ENCODE data around the gene BORCS5.

Gene BORCS5

DNA sequence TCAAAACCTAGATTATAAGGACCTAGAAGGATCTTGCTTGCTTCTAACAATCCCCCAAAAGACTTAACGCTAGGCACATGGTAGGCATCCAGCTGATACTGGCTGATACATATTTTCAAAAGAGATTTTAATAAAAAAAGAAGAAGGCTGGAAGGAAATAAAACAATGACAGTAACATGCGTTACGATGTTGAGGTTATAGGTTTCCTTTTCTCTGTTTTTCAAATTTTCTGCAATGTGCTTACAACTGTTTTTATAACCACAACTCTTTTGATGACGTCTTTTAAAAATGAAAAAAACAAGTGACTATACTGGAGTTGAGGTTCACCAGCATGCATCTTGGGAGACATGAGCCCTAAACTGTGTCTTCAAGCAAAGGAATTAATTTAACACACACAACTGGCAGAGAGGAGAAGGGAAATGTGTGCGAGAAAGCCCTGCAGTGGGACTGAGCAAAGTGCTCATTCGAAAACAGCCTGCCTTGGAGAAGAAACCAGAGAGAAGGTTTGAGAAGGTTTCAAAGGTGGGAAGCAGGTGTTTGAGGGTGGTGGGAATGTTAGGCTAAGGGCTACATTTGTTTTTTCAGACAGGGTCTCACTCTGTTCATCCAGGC lies 125.4 kb downstream of the BORCS5 start:
- H3K36me3 ChIP-seq (ENCODE audit: control insufficient read depth in 1 of 2, insufficient read depth in 2 of 2, low read length in 2 of 2) = peaks cover 8 to 14% of the 10 kb centered on the region in 2 experiments
- no peak overlapping the region for H2AK5ac ChIP-seq (ENCODE audit: low read length)
- no peak overlapping the region for H3K9ac ChIP-seq (ENCODE audit: low read length)
- H3K79me1 ChIP-seq (ENCODE audit: low read length) = no peaks in the 10 kb centered on the region
- H3K4me1 ChIP-seq (ENCODE audit: control insufficient read depth in 1 of 2, insufficient read depth in 2 of 2, low read length in 2 of 2) = no peaks in the 10 kb centered on the region
- no peak overlapping the region for H3K23ac ChIP-seq (ENCODE audit: low read length)
- H3K4ac ChIP-seq (ENCODE audit: low read depth, low read length) = no peak overlapping the region
- H2AFZ ChIP-seq (ENCODE audit: insufficient read depth, low read length, poor library complexity) = no peak overlapping the region
- no peak overlapping the region for H3K14ac ChIP-seq (ENCODE audit: low read length)
- no peak overlapping the region for H3K18ac ChIP-seq (ENCODE audit: low read length)
- no peak overlapping the region for H3K4me2 ChIP-seq (ENCODE audit: low read length)
- H3K9me3 ChIP-seq (ENCODE audit: insufficient read depth, low read depth, low read length) = no peaks in the 10 kb centered on the region
- no peak overlapping the region for H2BK12ac ChIP-seq (ENCODE audit: low read length)
- H3K27ac ChIP-seq (ENCODE audit: low read depth, low read length) = no peak overlapping the region
- H3K4me3 ChIP-seq (ENCODE audit: low read depth, low read length) = no peak overlapping the region
- no peak for DNase-seq
- H4K8ac ChIP-seq (ENCODE audit: low read depth, low read length) = no peak overlapping the region
- no CpG with 5 or more reads among the region's 6 CpGs for WGBS (ENCODE audit: extremely low coverage, insufficient coverage, insufficient read length)
- no peak overlapping the region for H2BK120ac ChIP-seq (ENCODE audit: insufficient read depth, low read length, poor library complexity)
- no peak overlapping the region for H4K12ac ChIP-seq (ENCODE audit: low read depth, low read length)
- H2BK5ac ChIP-seq (ENCODE audit: low read depth, low read length, poor library complexity) = no peak overlapping the region
- no peaks in the 10 kb centered on the region for H3K27me3 ChIP-seq (ENCODE audit: insufficient read depth, low read length)
- H4K91ac ChIP-seq (ENCODE audit: low read depth, low read length) = no peak overlapping the region
- H3K79me2 ChIP-seq (ENCODE audit: control insufficient read depth, insufficient read depth, low read length, poor library complexity) = no peaks in the 10 kb centered on the region

DNA sequence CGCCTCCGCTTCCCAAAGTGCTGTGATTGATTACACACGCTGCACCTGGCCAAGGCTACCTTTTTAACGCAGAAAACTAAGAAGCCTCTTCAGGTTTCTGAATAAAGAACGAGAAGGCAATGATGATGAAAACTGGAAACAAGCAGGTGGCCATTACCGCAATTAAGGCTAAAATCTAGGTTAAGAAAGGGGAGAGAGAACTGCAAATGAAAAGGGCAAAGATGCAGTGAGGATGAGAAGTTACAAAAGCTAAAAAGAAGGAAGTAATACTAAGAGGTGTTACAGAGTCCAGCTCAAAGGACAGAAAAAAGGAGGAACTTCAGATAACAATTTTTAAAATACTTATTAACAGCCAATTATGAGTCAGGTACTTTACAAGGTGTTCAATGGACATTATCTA lies 126.1 kb downstream of the BORCS5 start:
- no CpG with 5 or more reads among the region's 6 CpGs for WGBS (ENCODE audit: extremely low coverage, insufficient coverage, insufficient read length)
- no peak overlapping the region for H3K9ac ChIP-seq (ENCODE audit: low read length)
- no peak overlapping the region for H3K4me2 ChIP-seq (ENCODE audit: low read length)

DNA sequence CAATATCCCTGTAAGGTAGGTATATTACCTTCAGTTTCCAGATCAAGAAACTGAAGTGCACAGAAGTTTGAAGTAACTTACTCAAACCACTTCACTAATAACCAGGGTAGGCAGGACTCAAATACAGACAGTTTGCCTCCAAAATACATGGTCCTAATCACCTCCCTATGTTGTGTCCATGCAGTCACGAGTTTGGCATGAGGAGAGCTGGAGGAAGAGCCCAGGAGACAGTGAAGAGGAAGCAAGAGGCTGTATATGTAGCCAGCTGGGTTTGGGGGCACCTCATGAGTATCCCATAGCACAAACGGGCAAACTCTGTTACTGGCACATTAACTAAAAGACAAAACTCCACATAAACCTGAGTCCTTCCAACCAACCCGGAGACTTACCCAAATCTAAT lies 126.6 kb downstream of the BORCS5 start:
- H3K14ac ChIP-seq (ENCODE audit: low read length) = no peak overlapping the region
- no peak overlapping the region for H2AK5ac ChIP-seq (ENCODE audit: low read length)
- H3K27me3 ChIP-seq (ENCODE audit: insufficient read depth, low read length) = no peaks in the 10 kb centered on the region
- H3K4me3 ChIP-seq (ENCODE audit: low read depth, low read length) = no peak overlapping the region
- H3K4ac ChIP-seq (ENCODE audit: low read depth, low read length) = no peak overlapping the region
- no peaks in the 10 kb centered on the region for H3K79me1 ChIP-seq (ENCODE audit: low read length)
- no peak overlapping the region for H3K4me2 ChIP-seq (ENCODE audit: low read length)
- H2BK120ac ChIP-seq (ENCODE audit: insufficient read depth, low read length, poor library complexity) = no peak overlapping the region
- H3K4me1 ChIP-seq (ENCODE audit: control insufficient read depth in 1 of 2, insufficient read depth in 2 of 2, low read length in 2 of 2) = no peaks in the 10 kb centered on the region
- H3K9me3 ChIP-seq (ENCODE audit: insufficient read depth, low read depth, low read length) = no peaks in the 10 kb centered on the region
- H3K79me2 ChIP-seq (ENCODE audit: control insufficient read depth, insufficient read depth, low read length, poor library complexity) = no peaks in the 10 kb centered on the region
- WGBS (ENCODE audit: extremely low coverage, insufficient coverage, insufficient read length) = no CpG with 5 or more reads among the region's 3 CpGs
- H3K23ac ChIP-seq (ENCODE audit: low read length) = no peak overlapping the region
- no peak overlapping the region for H3K9ac ChIP-seq (ENCODE audit: low read length)
- H3K18ac ChIP-seq (ENCODE audit: low read length) = no peak overlapping the region
- H3K27ac ChIP-seq (ENCODE audit: low read depth, low read length) = no peak overlapping the region
- no peak overlapping the region for H2AFZ ChIP-seq (ENCODE audit: insufficient read depth, low read length, poor library complexity)
- H4K8ac ChIP-seq (ENCODE audit: low read depth, low read length) = no peak overlapping the region
- DNase-seq = no peak
- H4K91ac ChIP-seq (ENCODE audit: low read depth, low read length) = no peak overlapping the region
- H2BK12ac ChIP-seq (ENCODE audit: low read length) = no peak overlapping the region
- no peak overlapping the region for H4K12ac ChIP-seq (ENCODE audit: low read depth, low read length)
- peaks cover 3 to 6% of the 10 kb centered on the region in 2 experiments for H3K36me3 ChIP-seq (ENCODE audit: control insufficient read depth in 1 of 2, insufficient read depth in 2 of 2, low read length in 2 of 2)
- no peak overlapping the region for H2BK5ac ChIP-seq (ENCODE audit: low read depth, low read length, poor library complexity)

More for the DNA sequence above, 126.1 kb downstream of the BORCS5 start:
- no peak for DNase-seq
- no peak overlapping the region for H3K14ac ChIP-seq (ENCODE audit: low read length)
- H4K91ac ChIP-seq (ENCODE audit: low read depth, low read length) = no peak overlapping the region
- H3K4me1 ChIP-seq (ENCODE audit: control insufficient read depth in 1 of 2, insufficient read depth in 2 of 2, low read length in 2 of 2) = no peaks in the 10 kb centered on the region
- H3K4me3 ChIP-seq (ENCODE audit: low read depth, low read length) = no peak overlapping the region
- no peak overlapping the region for H3K18ac ChIP-seq (ENCODE audit: low read length)
- H2AFZ ChIP-seq (ENCODE audit: insufficient read depth, low read length, poor library complexity) = no peak overlapping the region
- H3K4ac ChIP-seq (ENCODE audit: low read depth, low read length) = no peak overlapping the region
- H3K9me3 ChIP-seq (ENCODE audit: insufficient read depth, low read depth, low read length) = no peaks in the 10 kb centered on the region
- H2BK12ac ChIP-seq (ENCODE audit: low read length) = no peak overlapping the region
- H3K79me2 ChIP-seq (ENCODE audit: control insufficient read depth, insufficient read depth, low read length, poor library complexity) = no peaks in the 10 kb centered on the region
- H3K27ac ChIP-seq (ENCODE audit: low read depth, low read length) = no peak overlapping the region
- H3K23ac ChIP-seq (ENCODE audit: low read length) = no peak overlapping the region
- no peak overlapping the region for H2BK120ac ChIP-seq (ENCODE audit: insufficient read depth, low read length, poor library complexity)
- H3K36me3 ChIP-seq (ENCODE audit: control insufficient read depth in 1 of 2, insufficient read depth in 2 of 2, low read length in 2 of 2) = peaks cover 3 to 9% of the 10 kb centered on the region in 2 experiments
- H4K8ac ChIP-seq (ENCODE audit: low read depth, low read length) = no peak overlapping the region
- no peak overlapping the region for H4K12ac ChIP-seq (ENCODE audit: low read depth, low read length)
- no peak overlapping the region for H2BK5ac ChIP-seq (ENCODE audit: low read depth, low read length, poor library complexity)
- no peaks in the 10 kb centered on the region for H3K27me3 ChIP-seq (ENCODE audit: insufficient read depth, low read length)
- no peaks in the 10 kb centered on the region for H3K79me1 ChIP-seq (ENCODE audit: low read length)
- H2AK5ac ChIP-seq (ENCODE audit: low read length) = no peak overlapping the region

DNA sequence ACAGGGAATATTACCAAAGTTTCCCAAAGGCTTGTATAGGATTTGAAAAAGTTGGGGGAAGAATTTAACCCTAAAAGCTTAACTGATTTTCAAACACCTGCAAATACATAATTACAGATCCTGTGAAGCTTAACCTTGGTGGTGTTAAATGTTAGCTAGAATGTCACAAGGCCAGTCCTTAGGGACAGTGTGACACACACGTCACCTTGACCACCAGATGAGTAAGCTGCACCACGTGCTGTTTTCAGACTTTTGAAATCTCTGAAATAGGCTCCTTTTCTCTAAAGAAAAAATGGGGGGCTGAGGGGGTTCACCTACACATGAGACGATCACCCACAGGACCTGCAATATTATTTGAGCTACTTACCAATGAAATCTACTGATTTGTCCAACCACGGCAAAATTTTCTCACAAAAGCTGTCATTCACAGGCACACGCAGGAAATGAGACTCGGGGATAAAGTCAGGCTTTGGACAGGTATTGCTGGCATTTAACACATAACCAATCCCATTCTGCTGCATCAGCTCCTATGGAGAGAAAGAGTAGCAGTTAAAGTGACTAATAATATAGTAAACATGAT lies 129.9 kb downstream of the BORCS5 start:
- Histone ChIP-seq H3K14ac (ENCODE audit: low read length) (no peak overlapping the region), H4K8ac (ENCODE audit: low read depth, low read length) (no peak overlapping the region), H3K79me1 (ENCODE audit: low read length) (no peaks in the 10 kb centered on the region), H3K36me3 (ENCODE audit: control insufficient read depth in 1 of 2, insufficient read depth in 2 of 2, low read length in 2 of 2) (peaks cover 2 to 5% of the 10 kb centered on the region in 2 experiments), H3K9ac (ENCODE audit: low read length) (no peak overlapping the region), H3K4ac (ENCODE audit: low read depth, low read length) (no peak overlapping the region), H3K4me2 (ENCODE audit: low read length) (no peak overlapping the region), H3K23ac (ENCODE audit: low read length) (no peak overlapping the region), H3K9me3 (ENCODE audit: insufficient read depth, low read depth, low read length) (no peaks in the 10 kb centered on the region), H2BK12ac (ENCODE audit: low read length) (no peak overlapping the region), H4K12ac (ENCODE audit: low read depth, low read length) (no peak overlapping the region), H4K91ac (ENCODE audit: low read depth, low read length) (no peak overlapping the region), H3K27me3 (ENCODE audit: insufficient read depth, low read length) (no peaks in the 10 kb centered on the region), H2BK5ac (ENCODE audit: low read depth, low read length, poor library complexity) (no peak overlapping the region), H3K79me2 (ENCODE audit: control insufficient read depth, insufficient read depth, low read length, poor library complexity) (no peaks in the 10 kb centered on the region), H2AK5ac (ENCODE audit: low read length) (no peak overlapping the region), H3K27ac (ENCODE audit: low read depth, low read length) (no peak overlapping the region), H2BK120ac (ENCODE audit: insufficient read depth, low read length, poor library complexity) (no peak overlapping the region), H2AFZ (ENCODE audit: insufficient read depth, low read length, poor library complexity) (no peak overlapping the region), H3K18ac (ENCODE audit: low read length) (no peak overlapping the region), H3K4me3 (ENCODE audit: low read depth, low read length) (no peak overlapping the region), H3K4me1 (ENCODE audit: control insufficient read depth in 1 of 2, insufficient read depth in 2 of 2, low read length in 2 of 2) (no peaks in the 10 kb centered on the region)
- no CpG with 5 or more reads among the region's 6 CpGs for WGBS (ENCODE audit: extremely low coverage, insufficient coverage, insufficient read length)
- DNase-seq = peak in 1 of 2 donors; percentile 37

All from trophoblast cell (in vitro differentiated cells and primary cell).